Measurements from ENCODE around the gene KRT74.
"Not testable (repeated sequence)": the region's sequence is repeated elsewhere in the genome, so short reads cannot be mapped to it uniquely, and the experiment has no call there.

KRT74 gene

GRCh38 chr12:52601671-52602070, 28.0 kb upstream of the KRT74 start:
- DNase-seq, result no peak

DNA sequence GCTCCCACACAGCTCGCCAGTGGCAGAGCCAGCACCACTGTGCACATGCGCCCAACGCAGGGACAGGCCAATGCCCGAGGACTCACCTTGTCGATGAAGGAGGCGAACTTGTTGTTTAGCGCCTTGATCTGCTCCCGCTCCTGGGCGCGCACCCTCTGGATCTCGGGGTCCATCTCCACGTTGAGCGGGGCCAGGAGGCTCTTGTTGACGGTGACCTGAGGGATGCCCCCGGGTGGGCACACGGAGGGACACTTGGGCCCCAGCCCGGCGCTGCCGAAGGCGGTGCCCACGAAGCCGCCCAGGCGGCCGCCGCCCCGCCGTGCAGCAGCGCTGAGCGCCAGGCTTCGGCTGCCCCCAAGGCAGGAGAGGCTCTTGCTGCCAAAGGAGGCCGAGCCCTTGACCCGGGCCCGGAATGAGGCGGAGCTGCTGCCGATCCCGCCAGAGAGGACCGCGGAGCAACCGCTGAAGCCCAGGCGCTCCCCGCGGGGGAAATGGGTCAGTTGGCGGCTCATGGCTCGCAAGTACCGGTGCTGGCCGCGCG, 27.4 kb upstream of the KRT74 start, which contains the start of gene KRT72:
TSS of gene KRT72 (minus strand) at position 523 of the 541 bp plus-strand sequence. CDS start at position 512, 11 bp downstream.
- DNase-seq, result no peak

- DNase-seq, result no peak
These were observed 26.8 kb upstream of the KRT74 start for GRCh38 chr12:52600475-52600874.

GRCh38 chr12:52600071-52600470, 26.4 kb upstream of the KRT74 start:
- DNase-seq, result no peak

DNA sequence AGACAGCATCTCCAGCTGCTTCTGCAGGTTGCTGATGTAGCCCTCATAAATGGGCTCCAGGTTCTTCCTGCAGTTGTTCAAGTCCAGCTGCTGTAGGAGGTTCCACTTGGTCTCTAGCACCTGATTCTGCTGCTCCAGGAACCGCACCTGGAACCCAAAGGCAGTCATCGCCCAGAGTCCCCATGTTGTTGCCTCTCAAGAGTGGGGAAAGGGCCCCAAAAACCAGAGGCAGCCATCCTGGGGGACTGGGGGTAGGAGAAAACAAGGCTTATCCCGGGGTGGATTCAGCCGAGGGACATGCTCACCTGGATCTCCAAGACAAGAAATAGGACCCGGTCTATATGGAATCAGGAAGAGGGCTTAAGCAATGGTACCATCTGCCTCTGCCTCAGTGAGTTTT, 25.3 kb upstream of the KRT74 start:
- DNase-seq, result no peak

DNA sequence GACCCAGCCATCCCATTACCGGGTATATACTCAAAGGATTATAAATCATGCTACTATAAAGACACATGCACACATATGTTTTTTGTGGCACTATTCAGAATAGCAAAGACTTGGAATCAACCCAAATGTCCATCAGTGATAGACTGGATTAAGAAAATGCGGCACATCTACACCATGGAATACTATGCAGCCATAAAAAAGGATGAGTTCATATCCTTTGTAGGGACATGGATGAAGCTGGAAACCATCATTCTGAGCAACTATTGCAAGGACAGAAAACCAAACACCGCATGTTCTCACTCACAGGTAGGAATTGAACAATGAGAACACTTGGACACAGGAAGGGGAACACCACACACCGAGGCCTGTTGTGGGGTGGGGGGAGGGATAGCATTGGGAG, 20.6 kb upstream of the KRT74 start:
- DNase-seq, result not testable (repeated sequence)

DNA sequence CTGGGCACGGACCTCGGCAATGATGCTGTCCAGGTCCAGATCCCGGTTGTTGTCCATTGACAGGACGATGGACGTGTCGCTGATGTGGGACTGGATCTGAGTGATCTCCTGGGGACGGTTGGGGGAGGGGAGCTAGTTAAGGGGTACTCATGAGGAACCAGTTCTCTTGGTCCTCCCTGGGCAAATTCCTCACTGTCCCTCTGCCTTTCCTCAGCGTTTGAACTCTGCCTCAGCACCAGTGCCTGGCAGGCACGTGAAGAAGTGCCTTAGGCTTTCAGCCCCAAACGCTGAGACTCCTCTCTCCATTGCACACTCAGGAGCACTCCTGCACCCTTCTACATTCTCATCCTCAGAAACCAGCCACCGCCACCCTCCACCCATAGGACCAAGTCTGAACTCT, 17.9 kb upstream of the KRT74 start:
- DNase-seq, result no peak

DNA sequence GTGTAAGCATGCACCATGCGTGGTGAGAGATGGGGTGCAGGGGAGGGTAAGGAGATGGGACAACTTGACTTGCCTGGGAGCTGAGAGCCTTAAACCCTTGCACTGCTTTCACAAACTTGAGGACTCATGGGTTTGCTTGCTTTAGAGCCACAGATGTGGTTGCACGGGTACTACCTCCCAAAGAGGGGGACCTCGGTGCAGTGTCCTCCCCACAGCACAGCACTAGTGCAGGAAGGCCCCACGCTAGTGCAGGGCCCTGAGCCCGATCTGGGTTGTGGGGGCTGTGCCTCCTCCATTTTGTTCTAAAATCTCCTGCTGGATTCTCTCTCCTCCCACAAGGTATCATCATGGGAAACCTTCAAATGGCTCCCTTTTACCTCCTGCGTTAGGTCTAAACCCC, 16.4 kb upstream of the KRT74 start:
- DNase-seq, result no peak

DNA sequence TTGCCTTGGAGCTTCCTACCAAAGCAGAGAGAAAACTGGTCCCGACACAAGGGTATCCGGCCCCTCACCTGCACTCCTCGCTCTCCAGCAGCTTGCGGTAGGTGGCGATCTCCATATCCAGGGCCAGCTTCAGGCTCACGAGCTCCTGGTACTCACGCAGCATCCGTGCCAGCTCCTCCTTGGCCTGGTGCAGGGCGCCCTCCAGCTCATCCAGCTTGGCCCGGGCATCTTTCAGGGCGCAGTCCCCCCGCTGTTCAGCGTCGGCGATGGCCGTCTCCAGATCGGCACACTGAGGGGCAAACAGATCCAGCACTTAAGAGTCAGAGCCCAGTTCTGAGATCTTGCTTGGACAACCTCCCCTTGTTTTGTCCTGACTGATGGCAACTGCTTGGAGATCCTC, 13.9 kb upstream of the KRT74 start:
- DNase-seq, result no peak

DNA sequence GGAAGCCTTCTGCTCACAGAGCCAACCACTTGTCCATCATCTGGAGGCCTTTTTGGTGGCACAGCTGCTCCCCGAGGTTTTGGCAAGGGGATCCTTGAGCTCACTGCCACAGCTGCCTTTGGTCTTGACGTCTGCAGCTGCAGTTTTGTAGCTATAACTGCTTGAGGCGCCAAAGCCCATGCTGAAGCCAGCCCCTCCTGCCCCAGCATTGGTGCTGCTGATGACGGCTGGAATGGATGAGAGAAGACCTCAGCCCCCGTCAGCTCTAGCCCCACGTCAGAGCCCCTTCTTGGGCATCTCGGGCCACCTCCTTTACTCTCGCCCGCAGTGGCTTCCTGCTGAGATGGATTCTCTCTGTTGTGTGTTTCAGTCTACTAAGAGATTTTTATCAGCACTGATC, 12.3 kb upstream of the KRT74 start:
- DNase-seq, result no peak

GRCh38 chr12:52585066-52585465, 11.4 kb upstream of the KRT74 start:
- DNase-seq, result no peak

DNA sequence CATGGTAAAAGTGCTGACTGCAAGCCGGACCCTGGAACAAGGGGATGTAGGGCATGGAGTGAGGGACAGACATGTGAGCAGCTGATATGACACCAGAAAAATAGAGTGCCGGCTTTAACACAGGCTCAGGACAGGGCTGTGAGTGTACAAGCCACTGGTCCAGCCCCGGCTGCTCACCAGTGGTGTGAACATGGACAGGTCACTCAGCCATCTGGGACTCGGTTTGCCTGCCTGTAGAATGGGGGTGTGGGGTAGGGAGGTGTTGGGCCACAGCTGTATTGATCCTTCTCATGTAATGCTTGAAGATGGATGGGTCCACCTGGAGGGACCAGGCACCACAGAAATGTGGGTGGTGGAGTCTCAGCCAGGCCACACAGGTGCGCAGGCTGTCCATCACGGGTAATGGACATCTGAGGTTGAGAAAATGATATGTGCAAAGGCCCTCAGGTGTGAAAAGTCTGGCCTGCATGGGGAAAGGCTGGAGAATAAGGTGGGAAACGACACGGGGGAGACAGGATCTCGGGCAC, 10.6 kb upstream of the KRT74 start:
- DNase-seq, result no peak

- DNase-seq, result peak; percentile 54
These were observed 9.4 kb upstream of the KRT74 start for GRCh38 chr12:52582971-52583456.

GRCh38 chr12:52582486-52582885, 8.8 kb upstream of the KRT74 start:
- no peak for DNase-seq

DNA sequence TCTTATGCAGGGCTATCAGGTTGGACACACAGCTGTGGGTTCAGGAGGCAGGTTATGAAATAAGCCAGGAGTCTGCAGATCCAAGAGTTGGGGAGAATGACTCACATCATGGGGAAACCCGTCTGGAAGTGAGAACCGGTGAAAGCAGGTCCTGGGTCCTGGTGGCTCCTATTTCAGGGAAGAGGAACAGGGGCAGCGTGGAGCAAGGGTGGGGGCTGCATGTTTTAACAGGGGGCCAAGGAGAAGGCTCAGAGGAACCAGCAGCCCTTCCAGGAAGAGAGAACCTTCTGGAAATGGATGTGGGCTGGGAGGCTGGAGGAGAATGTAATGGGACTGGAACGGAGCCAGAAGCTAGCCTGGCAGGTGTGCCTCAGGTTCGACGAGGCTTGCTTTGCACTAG, 7.8 kb upstream of the KRT74 start:
- DNase-seq, result no peak

- no peak for DNase-seq
These were observed 7.4 kb upstream of the KRT74 start for GRCh38 chr12:52581066-52581465.

GRCh38 chr12:52580496-52580895, 6.9 kb upstream of the KRT74 start:
- no peak for DNase-seq

GRCh38 chr12:52579468-52580465, 6.1 kb upstream of the KRT74 start:
- DNase-seq, result no peak

DNA sequence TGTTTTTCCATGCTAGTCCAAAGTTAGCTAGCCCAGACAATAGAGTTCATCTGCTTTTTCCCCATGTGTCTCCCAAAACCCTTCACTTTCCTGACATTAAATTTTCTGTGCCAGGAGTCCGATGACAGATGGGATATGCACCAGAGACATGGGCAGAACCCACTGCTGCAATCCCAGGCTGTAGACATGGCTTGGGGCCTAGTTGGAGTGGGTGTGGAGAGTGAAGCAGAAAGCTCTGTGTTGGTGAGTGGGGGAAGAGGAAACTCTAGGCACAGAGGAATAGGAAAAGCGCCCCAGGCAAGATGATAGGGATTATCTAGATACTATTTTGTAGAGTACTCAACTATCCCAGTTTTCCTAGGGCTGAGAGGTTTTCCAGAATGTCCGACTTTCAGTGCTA, 4.8 kb upstream of the KRT74 start:
- no peak for DNase-seq

GRCh38 chr12:52577316-52577715, 3.7 kb upstream of the KRT74 start:
- DNase-seq, result no peak

DNA sequence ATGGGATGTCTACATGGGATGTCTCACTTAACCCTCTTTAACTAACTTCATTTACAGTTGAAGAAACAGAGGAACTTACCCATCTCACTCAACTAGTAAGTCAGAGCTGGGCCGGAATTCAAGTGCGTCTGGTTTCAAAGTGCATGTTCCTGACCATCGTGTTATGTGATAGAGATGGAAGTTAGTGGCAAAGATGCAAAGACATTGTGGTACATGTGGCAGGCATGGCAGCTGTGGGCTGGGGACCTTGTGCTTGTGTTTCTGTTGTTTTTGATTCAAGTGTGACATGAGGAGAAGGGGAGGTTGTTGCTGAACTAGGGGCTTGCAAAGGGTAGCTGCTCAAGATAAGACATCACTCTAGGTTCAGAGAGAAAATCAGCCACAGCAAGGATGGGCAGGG, 2.3 kb upstream of the KRT74 start:
- no peak for DNase-seq

DNA sequence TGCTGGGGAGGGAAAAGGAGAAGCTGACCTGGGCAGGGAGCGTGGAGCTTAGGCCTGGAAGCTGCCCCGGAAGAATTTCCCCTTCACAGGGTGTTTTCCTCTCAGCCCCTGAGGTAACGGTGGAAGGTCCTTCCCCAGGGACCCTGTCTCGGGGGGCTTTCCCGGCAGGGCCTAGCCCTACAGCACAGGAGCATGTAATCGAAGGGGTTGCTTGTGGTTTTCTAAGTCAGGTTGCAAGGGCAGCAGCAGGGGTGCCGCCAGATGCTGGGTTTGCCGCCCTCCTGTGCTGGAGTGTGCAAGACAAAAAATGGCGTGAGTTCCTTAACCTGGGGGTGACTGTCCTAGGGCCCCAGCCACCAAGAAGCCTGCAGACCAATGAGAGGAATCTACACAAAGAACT, 1.6 kb upstream of the KRT74 start:
- no peak for DNase-seq

- DNase-seq, result no peak
These were observed 337 bp downstream of the KRT74 start for GRCh38 chr12:52573306-52573705.

DNA sequence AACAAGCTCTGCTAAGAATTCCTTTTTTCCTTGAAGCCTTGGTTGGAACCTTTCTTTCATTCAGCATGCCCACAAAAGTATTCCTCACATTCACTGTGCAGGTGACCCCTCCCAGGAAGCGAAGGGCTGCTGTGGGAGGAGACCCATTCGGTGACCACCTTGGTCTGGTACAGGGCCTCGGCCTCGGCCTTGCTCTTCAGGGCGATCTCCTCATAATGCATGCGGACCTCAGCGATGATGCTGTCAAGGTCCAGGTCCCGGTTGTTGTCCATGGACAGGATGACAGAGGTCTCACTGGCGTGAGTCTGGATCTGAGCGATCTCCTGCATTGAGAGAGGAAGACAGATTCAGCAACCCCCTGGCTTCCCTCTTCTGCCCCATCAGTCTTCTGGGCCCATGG, 3.1 kb downstream of the KRT74 start:
- no peak for DNase-seq
